H9 (cell line): Measurements from ENCODE around the gene SPRTN. TPM values are rescaled to one million over a fixed set of nuclear protein-coding genes. Genes with fewer than 3 reads are reported as not detected.

ENCODE experiments used
- DNase-seq: peaks from one replicate; pipeline ENCODE4 v3.0.0-alpha.2; 2017
- H2AFZ ChIP-seq: one replicate; pipeline ENCODE4 v1.6.1; 2013; ENCODE audit warnings: mild to moderate bottlenecking, low read length, control low read depth, moderate library complexity
- H2AK5ac ChIP-seq: 2 replicates; pipeline ENCODE4 v1.6.1; 2013; ENCODE audit warnings: low read length, control low read depth, mixed read lengths; ENCODE audit not compliant: insufficient read length
- H2BK120ac ChIP-seq: one replicate; pipeline ENCODE4 v1.6.1; 2013; ENCODE audit warnings: low read depth, mild to moderate bottlenecking, low read length, control low read depth, inconsistent platforms; ENCODE audit not compliant: poor library complexity, severe bottlenecking
- H2BK12ac ChIP-seq: 2 replicates; pipeline ENCODE4 v1.6.1; 2013; ENCODE audit warnings: low read length, control low read depth, mixed read lengths, low read depth; ENCODE audit not compliant: insufficient read length
- H2BK15ac ChIP-seq: 2 replicates; pipeline ENCODE4 v1.6.1; 2013; ENCODE audit warnings: low read depth, low read length, control low read depth
- H2BK20ac ChIP-seq: one replicate; pipeline ENCODE4 v1.6.1; 2013; ENCODE audit warnings: low read depth, mild to moderate bottlenecking, low read length, control low read depth, inconsistent platforms; ENCODE audit not compliant: poor library complexity, severe bottlenecking
- H2BK5ac ChIP-seq: 2 replicates; pipeline ENCODE4 v1.6.1; 2013; ENCODE audit warnings: low read length, control low read depth, mixed read lengths; ENCODE audit not compliant: insufficient read length
- H3K14ac ChIP-seq: 2 replicates; pipeline ENCODE4 v1.6.1; 2013; ENCODE audit warnings: low read length, control low read depth; ENCODE audit not compliant: insufficient read depth
- H3K18ac ChIP-seq: 2 replicates; pipeline ENCODE4 v1.6.1; 2013; ENCODE audit warnings: low read depth, mild to moderate bottlenecking, mixed read lengths, low read length, control low read depth; ENCODE audit not compliant: insufficient read length
- H3K23ac ChIP-seq: 2 replicates; pipeline ENCODE4 v1.6.1; 2013; ENCODE audit warnings: low read length, control low read depth, mixed read lengths, low read depth; ENCODE audit not compliant: insufficient read length
- H3K23me2 ChIP-seq: 2 replicates; pipeline ENCODE4 v1.6.1; 2013; ENCODE audit warnings: low read depth, mild to moderate bottlenecking, mixed read lengths, low read length, control low read depth; ENCODE audit not compliant: insufficient read length, poor library complexity, severe bottlenecking
- H3K27ac ChIP-seq: 2 replicates; pipeline ENCODE4 v1.5.1; 2013; ENCODE audit warnings: low read length, control low read depth, mixed read lengths, low read depth; ENCODE audit not compliant: insufficient read length
- H3K27me3 ChIP-seq: 2 replicates; pipeline ENCODE4 v1.6.1; 2013; ENCODE audit warnings: low read length, control low read depth, inconsistent platforms; ENCODE audit not compliant: insufficient read depth
- H3K4ac ChIP-seq: 2 replicates; pipeline ENCODE4 v1.6.1; 2013; ENCODE audit warnings: low read depth, mild to moderate bottlenecking, control low read depth, inconsistent platforms, low read length, moderate library complexity
- H3K4me1 ChIP-seq: 2 replicates; pipeline ENCODE4 v1.6.1; 2013; ENCODE audit warnings: low read length, control low read depth, inconsistent platforms; ENCODE audit not compliant: insufficient read depth
- H3K4me2 ChIP-seq: 2 replicates; pipeline ENCODE4 v1.6.1; 2013; ENCODE audit warnings: low read length, control low read depth, mixed read lengths; ENCODE audit not compliant: insufficient read length, insufficient read depth
- H3K56ac ChIP-seq: 2 replicates; pipeline ENCODE4 v1.6.1; 2013; ENCODE audit warnings: low read depth, mild to moderate bottlenecking, mixed read lengths, low read length, control low read depth; ENCODE audit not compliant: insufficient read length
- H3K79me1 ChIP-seq: 2 replicates; pipeline ENCODE4 v1.6.1; 2013; ENCODE audit warnings: low read depth, mild to moderate bottlenecking, moderate library complexity, low read length, control low read depth, inconsistent platforms; ENCODE audit not compliant: insufficient read depth, poor library complexity, severe bottlenecking
- H3K79me2 ChIP-seq: 2 replicates; pipeline ENCODE4 v1.6.1; 2013; ENCODE audit warnings: low read length, control low read depth, inconsistent platforms; ENCODE audit not compliant: insufficient read depth
- H3K9ac ChIP-seq: 2 replicates; pipeline ENCODE4 v1.6.1; 2013; ENCODE audit warnings: low read length, control low read depth, mixed read lengths; ENCODE audit not compliant: insufficient read length; ENCODE audit errors: extremely low read depth
- H3K9me3 ChIP-seq: one replicate; pipeline ENCODE4 v1.6.1; 2013; ENCODE audit warnings: low read depth, low read length, inconsistent platforms; ENCODE audit not compliant: control insufficient read depth
- H3T11ph ChIP-seq: one replicate; pipeline ENCODE4 v1.6.1; 2013; ENCODE audit warnings: mild to moderate bottlenecking, low read length, control low read depth, inconsistent platforms
- H4K20me1 ChIP-seq: one replicate; pipeline ENCODE4 v1.6.1; 2013; ENCODE audit not compliant: control insufficient read depth, insufficient read length, insufficient read depth
- H4K5ac ChIP-seq: 2 replicates; pipeline ENCODE4 v1.6.1; 2013; ENCODE audit warnings: low read depth, mild to moderate bottlenecking, mixed read lengths, low read length, control low read depth; ENCODE audit not compliant: insufficient read length
- H4K8ac ChIP-seq: replicated peaks from 2 replicates; pipeline ENCODE4 v1.6.1; 2013; ENCODE audit warnings: low read length, control low read depth, mixed read lengths, low read depth; ENCODE audit not compliant: insufficient read length
- H4K91ac ChIP-seq: 2 replicates; pipeline ENCODE4 v1.6.1; 2013; ENCODE audit warnings: low read depth, mild to moderate bottlenecking, moderate library complexity, mixed read lengths, low read length, control low read depth; ENCODE audit not compliant: insufficient read length
- H3K27ac Mint-ChIP-seq, 3 experiments: 2 replicates in 2 of 3; 3 replicates in 1 of 3; pipeline ENCODE4 v1.8.0; 2020 to 2021; ENCODE audit warnings: mixed read lengths in 3 of 3, mild to moderate bottlenecking in 1 of 3, moderate library complexity in 1 of 3
- H3K27me3 Mint-ChIP-seq: 2 replicates; pipeline ENCODE4 v1.8.0; 2021; ENCODE audit warnings: low read depth, mild to moderate bottlenecking, moderate library complexity, mixed read lengths
- H3K36me3 Mint-ChIP-seq, 3 experiments: 2 replicates in 2 of 3; 3 replicates in 1 of 3; pipeline ENCODE4 v1.8.0; 2020 to 2021; ENCODE audit warnings: low read depth in 3 of 3, mixed read lengths in 3 of 3; ENCODE audit not compliant: insufficient read depth in 1 of 3
- H3K4me1 Mint-ChIP-seq, 2 experiments: 2 replicates each; pipeline ENCODE4 v1.8.0; 2020; ENCODE audit warnings: mixed read lengths in 2 of 2
- H3K4me3 Mint-ChIP-seq, 2 experiments: 2 replicates in 1 of 2; 3 replicates in 1 of 2; pipeline ENCODE4 v1.8.0; 2020 to 2021; ENCODE audit warnings: mild to moderate bottlenecking in 2 of 2, mixed read lengths in 2 of 2, moderate library complexity in 1 of 2
- H3K9me3 Mint-ChIP-seq, 2 experiments: 2 replicates in 1 of 2; 3 replicates in 1 of 2; pipeline ENCODE4 v1.8.0; 2020; ENCODE audit warnings: mild to moderate bottlenecking in 2 of 2, mixed read lengths in 2 of 2, moderate library complexity in 1 of 2
- CTCF ChIP-seq: fragments of 200-600 bp; sonication (generic); conservative IDR thresholded peaks from 3 replicates; pipeline ENCODE4 v1.8.0; 2021; ENCODE audit warnings: antibody characterized with exemption, mild to moderate bottlenecking
- WGBS: extraction: QIAGEN DNeasy Blood & Tissue Kit; methylation state at CpG from one replicate; pipeline ENCODE4 v1.1.7; 2013; ENCODE audit warnings: missing lambda C conversion rate, low lambda C conversion rate, mixed read lengths; ENCODE audit not compliant: insufficient read length; ENCODE audit errors: extremely low coverage; 5-methylcytosine and 5-hydroxymethylcytosine counted together
- total RNA-seq: library from RNA; stranded (reverse); gene quantifications from 2 replicates; pipeline ENCODE4 v1.2.1, GENCODE V29; 2021

SPRTN gene
- total RNA-seq, 1 experiment from 2014 or later = 14.8 TPM

GRCh38 chr1:231311720-231312431, 26.2 kb upstream of the SPRTN start:
- Histone ChIP-seq H3K79me2 (no peaks in the 10 kb centered on the region), H4K5ac (no peak overlapping the region), H3K4ac (no peak overlapping the region), H2AK5ac (no peak overlapping the region), H3K18ac (no peak overlapping the region), H3K27ac (no peak overlapping the region), H2BK20ac (no peak overlapping the region), H3K9ac (no peak overlapping the region), H3K79me1 (no peaks in the 10 kb centered on the region), H4K8ac (no peak overlapping the region), H3K23ac (no peak overlapping the region), H3K14ac (no peak overlapping the region), H2BK120ac (no peak overlapping the region), H3K27me3 (no peaks in the 10 kb centered on the region), H2BK12ac (no peak overlapping the region), H2BK15ac (no peak overlapping the region), H4K91ac (no peak overlapping the region), H3T11ph (no peak overlapping the region), H3K23me2 (no peaks in the 10 kb centered on the region), H3K9me3 (no peaks in the 10 kb centered on the region), H3K56ac (no peak overlapping the region), H3K4me1 (no peaks in the 10 kb centered on the region), H2BK5ac (no peak overlapping the region), H4K20me1 (no peaks in the 10 kb centered on the region), H3K4me2 (no peak overlapping the region), H2AFZ (no peak overlapping the region)
- H3K27ac Mint-ChIP-seq = no peak overlapping the region
- TF ChIP-seq CTCF = no peak
- WGBS = no CpG with 5 or more reads among the region's 8 CpGs
- no peaks in the 10 kb centered on the region for H3K4me1 Mint-ChIP-seq
- no peak overlapping the region for H3K4me3 Mint-ChIP-seq
- no peaks in the 10 kb centered on the region; a peak in 1 of 7 replicates for H3K36me3 Mint-ChIP-seq
- H3K27me3 Mint-ChIP-seq = peaks cover 24% of the 10 kb centered on the region
- H3K9me3 Mint-ChIP-seq = no peaks in the 10 kb centered on the region
- DNase-seq = no peak
